ENCODE measurements around the gene RAB6B.

The RAB6B gene

DNA sequence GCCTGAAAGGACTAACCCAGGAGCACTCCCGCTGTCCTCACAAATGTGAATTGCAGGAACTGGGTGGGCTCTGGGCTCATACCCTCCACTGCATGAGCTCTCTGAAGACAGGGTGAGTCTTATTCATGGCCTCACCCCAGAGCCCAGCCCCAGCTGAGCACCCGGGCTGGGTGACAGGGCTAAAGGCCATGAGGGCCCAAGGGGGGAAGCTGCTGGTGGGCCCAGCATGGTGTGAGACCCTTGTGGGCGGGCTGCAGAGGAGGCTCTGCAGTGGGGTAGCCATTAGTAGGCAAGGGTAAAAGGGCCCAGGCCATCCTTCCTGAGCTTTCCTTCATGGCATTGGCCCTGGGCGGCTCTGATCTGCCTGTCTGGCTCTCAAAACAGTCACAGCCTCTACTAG lies 59.7 kb downstream of the RAB6B start:
- DNase-seq (ENCODE audit: low spot score) = no peak

DNA sequence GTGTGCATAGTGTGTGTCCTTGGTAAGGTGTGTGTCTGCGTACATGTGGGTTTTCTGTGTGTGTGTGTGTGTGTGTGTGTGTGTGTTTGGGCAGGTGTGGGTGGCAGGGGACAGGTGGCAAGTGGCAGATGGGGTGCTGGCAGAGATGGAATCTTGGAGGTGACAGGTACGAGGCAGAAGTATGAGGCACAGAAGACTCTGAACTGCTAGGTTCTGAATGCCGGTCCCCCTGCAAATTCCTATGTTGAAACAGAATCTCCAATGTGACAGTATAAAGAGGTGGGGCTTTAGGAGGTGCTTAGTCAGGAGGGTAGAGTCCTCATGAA lies 60.3 kb downstream of the RAB6B start:
- DNase-seq (ENCODE audit: low spot score) = no peak

DNA sequence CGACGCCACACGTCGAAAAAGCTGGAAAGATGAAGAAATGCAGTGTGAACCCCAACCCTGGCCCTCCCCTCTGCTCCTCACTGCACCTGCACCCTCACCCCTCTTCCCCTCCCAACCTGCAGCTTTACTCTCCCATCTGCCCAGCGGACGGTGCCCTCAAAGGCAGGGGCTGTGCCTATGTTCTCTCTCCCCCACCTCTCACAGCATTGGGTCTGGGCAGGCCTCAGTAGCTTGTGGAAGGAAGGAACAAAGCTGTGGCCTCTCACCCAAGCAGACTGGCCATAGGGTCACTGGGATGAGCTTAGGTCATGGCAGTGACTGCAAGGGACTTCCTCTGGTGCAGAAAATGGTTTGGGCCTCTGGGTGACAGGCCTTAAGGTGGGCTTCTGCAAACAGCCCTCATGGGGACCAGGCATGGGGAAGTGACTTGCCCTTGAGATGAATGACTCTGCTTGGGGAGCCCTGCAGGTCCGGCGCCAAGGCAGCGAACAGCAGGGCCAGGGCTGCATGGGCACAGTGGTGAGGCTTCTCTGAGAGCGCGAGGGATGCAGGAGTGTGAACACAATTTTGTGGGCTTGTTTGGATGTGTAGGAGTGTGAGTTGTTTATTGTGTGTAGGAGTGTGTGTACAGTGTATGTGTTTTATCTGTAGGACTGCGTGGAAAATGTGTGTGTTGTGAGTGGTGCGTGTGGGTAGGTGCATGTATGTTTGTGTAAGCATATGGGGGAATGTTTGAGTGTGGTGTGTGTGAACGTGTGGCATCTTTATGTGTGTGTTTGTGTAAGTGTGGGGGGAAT lies 60.9 kb downstream of the RAB6B start:
- no peak for DNase-seq (ENCODE audit: low spot score)

DNA sequence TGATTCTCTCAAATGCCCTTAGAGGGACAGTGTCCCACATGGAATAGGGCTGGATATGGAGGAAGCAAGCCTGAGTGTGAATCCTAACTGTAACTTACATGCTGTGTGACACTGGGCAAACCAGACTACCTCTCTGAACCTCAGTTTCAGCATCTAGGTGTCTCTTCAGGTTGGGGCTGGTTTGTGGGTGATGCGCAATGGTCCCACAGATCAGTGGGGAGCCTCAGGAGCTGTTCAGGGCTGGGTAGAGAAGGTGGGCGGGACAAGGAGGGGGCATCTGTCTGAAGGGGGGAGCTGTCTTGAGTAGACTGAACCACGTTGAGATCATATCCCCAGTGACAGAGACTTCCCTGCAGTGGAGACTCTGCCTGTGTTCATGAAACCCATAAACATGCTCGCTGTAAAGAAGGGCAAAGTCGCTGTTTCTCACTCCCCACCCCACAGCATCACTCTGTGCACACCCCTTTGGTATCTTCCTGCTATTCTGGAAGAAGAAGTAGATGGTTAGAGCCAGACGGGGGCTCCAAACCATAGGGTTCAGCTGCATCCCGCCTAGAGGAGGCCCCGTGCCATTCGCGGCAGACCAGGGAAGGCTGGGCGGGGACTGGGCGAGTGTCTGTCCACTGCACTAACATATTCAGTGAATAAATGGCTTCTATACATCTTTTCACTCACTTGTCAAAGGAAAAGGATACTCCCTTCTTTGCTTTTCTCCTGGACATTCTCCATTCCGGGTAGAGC lies 61.6 kb downstream of the RAB6B start:
- DNase-seq (ENCODE audit: low spot score) = no peak

DNA sequence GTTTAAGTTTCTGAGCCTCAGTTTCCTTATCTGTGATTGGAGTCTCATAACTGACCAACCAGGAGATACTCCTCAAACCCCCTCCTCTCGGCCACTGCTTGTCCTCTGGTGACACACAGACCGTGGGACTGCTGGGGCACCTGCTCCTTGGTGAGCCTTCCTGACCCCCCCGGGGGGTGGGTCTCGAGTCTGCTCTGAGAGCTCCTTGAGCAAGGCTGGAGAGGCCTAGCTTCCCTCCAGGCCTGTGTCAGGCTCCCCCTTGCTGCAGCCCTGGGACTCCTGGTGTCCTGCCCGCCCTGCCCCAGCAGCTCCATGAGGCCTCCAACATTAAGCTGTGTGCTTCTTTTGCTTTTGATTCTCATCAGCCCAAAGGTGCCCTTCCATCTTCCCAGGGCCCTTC lies 62.4 kb downstream of the RAB6B start:
- no peak for DNase-seq (ENCODE audit: low spot score)

DNA sequence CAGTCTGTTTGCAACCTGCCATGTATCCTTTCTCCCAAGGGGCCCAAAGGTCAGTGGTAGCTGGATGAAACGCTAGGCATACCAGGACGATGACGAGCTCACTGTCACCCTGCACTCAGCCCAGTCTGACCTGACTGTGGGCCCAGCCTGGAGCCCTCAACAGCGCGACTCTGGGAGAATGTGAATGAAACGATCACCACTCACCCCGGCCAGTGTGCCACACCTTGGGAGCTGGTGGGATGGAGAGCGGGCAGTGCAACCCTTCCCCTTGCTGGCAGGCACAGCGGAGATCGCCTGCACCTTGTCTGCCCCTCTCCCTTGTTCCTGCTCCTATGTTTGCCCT lies 62.9 kb downstream of the RAB6B start:
- DNase-seq (ENCODE audit: low spot score) = no peak

DNA sequence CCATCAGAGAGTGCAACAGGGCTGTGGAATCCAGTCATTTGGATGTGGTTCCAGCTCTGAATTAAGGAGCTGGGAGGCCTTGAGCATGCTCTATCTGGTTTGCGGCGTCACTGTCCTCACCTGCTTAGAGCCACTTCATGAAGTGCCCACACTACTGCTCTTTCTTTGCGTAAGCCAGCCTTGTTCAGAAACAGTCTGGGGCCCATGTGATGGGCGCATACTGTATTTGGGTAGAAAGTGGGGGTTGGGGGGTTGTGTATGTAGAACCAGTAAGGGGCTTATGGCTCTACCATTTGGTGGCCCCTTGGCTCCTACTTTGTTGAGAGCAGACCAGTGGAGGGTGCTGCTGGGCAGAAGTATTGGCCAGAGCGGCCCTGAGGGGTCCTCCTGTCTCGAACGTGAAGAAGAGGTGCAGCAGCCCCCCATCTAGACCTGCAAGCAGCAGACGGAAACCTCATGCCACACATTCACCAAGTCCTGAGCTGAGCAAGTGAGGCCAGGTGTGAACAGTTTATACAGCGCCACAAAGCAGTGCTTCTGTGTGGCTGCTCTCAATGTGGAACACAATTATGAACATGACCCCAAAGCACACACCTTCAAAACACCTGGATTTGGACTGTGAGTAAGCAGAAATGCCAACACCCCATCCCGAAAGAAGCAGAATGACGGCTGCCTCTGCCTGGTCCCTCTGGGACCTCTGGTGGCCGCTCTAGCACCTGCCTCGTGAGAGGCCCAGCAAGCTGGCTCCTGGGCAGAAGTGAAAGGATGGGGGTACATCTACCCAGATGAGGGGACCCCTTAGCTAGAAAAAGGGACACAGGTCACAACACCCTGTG lies 63.5 kb downstream of the RAB6B start:
- DNase-seq (ENCODE audit: low spot score) = peak; percentile 47

DNA sequence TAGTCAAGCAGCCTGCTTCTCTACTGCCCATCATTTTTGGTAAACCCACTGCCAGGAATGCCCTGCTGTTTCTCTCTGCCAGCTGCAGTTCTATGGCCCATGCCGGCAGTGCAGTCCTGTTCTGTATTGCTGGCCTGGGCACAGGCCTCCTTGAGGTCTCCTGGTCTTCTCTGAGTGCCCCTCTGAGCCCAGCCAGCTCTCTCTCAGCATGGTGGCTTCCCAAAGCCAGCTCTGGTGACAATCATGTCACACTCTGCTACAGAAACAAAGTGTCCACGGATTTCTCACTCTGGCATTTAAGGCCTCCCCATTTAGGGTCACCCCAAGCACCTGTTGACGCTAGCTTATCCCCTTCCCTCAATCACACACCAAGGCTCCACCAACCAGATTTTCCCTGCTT lies 65.6 kb downstream of the RAB6B start:
- DNase-seq (ENCODE audit: low spot score) = no peak

DNA sequence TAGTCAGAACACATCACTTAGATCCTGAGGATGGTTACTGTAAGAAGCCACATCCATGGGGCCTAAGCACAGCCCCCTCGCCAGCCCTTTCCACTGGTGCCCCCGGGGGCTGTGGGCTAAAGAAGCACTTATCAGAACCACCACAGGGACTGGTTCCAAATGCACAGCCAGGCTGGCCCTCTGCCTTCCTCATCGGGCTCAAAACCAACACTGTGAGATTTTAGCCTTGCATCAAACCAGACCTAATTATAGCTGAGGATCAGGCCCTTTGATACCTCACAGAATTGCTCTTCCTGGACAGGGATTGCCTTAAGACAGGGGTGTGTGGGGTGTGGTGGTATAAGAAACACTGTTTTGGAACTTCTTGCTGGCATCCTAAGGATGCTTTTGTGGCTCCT lies 66.4 kb downstream of the RAB6B start:
- no peak for DNase-seq (ENCODE audit: low spot score)

DNA sequence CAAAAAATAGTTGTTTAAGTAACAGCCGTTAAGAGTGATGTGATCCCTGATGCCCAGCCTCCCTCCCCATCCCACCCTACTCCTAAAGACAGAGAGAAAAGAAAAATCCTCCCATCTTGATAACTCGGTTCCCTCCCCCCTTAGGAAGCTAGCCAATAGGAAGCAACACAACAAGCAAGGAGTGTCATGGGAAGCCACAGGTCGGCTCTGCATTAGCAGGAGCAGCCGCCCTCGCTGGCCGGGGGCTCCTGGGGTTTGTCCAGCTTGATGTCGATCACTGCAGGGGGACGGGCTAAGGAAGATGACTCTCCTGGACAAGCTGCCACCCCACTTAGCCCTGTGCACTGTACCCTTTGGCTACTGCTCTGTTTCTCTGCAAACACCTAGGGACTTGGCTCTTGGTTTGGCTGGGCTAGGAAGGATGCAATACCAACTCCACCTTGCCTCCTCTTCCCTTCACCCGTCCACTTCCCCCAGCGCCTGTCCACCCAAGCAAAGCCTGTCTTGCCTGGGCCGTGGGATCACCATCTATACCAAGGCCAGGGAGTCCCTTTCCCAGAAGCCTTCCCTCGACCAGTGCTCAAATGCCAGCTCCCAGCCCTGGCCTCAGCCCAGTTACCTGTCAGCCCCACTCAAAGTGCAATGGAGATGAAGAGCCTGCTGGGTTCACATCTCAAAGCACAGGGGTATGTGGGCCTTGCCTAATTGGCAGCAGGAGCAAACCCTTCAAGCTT lies 66.9 kb downstream of the RAB6B start:
- peak; percentile 62 for DNase-seq (ENCODE audit: low spot score)

DNA sequence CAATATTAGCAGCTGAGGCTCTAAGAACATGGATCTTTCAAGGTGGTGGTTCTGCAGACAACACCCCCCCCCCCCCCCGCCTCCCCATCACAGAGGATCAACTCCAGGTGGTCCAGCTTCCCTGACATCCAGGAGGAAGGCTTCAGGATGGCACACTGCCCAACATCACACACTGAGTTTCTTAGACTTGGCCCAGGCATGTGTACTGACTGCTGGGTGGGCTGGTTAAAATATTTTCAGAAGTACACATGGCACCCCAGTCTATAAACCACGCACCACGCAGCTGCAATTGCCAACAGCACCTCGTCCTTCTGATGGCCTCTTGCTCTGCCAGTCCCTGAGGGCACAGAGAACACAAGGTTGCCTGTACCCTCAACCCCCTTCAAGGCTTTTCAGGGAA lies 68.0 kb downstream of the RAB6B start:
- DNase-seq (ENCODE audit: low spot score) = no peak

DNA sequence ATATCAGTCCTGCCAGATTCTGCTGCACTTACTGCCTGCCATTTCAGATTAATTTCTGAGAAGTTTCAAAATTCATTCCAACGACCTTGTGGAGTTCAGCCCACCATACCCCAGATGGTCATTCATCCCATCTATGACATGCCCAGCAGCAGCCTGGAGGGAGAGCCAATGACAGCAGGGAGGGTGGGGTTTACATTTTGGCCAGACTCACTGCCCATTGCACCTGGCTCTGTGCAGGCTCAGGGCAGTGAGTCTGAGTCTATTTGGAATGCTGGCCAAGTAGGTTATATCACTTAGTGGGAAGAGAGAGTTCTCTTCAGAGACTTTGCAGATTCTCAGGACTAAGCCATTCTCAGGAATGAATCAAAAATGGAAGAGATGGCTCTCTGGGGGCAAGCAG lies 68.5 kb downstream of the RAB6B start:
- DNase-seq (ENCODE audit: low spot score) = no peak

DNA sequence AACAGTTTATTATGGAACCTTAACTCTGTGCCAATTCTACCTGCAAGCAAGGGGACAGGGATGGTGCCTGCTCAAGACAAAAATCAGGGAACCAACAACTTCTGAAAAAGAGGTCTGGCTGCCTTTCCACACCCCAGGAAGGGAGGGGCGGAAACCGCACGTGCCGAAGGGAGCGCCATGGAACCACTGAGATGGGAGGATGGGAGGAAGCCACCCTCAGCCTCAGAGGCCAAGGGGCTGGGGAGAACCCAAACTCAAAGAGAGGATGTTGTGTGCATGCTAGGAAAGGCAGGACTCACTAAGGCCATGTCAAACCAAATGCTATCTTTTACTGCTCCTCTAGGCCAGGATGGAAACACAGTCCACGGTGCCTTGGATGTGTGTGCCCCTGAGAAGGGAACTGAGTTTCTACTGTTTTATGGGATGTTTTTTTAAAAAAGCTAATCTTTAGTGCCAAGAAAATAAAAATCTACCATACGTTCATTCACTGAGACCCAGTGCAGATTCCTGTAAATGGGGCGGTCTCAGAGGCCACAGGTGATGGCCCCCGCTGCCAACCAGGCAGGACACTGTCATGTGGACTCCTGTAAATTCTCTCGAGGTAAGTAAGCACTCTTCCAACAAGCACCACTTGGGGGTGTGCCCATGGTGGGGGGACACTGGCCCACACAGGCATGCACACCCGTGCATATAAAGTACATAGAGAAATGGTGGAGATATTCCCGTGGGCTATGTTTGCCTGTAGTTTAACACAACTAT lies 69.5 kb downstream of the RAB6B start:
- no peak for DNase-seq (ENCODE audit: low spot score)

DNA sequence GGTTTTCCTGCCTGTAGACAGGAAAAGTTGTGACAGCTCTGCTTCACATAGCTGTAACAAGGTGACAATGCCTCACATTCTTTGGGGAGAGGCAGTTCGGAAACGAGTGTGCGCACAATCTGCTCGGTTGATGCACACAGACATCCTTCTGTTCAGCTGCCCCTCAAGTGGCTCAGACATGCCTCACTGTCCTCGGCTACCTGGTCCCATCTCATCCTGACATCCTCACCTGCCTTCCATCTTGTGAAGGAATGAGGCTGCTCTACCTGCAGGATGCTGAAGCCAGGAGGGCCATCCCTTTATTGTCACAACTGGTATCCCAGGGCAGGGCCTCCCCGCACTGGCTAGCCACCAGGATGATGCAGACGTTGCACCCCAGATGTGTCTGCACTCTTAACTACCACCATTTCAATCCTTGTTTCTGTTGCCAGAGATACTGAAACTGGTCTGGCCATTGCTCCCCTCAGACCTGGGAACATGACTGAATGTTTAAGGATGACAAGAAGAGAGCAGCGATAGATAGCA lies 70.7 kb downstream of the RAB6B start:
- DNase-seq (ENCODE audit: low spot score) = no peak

DNA sequence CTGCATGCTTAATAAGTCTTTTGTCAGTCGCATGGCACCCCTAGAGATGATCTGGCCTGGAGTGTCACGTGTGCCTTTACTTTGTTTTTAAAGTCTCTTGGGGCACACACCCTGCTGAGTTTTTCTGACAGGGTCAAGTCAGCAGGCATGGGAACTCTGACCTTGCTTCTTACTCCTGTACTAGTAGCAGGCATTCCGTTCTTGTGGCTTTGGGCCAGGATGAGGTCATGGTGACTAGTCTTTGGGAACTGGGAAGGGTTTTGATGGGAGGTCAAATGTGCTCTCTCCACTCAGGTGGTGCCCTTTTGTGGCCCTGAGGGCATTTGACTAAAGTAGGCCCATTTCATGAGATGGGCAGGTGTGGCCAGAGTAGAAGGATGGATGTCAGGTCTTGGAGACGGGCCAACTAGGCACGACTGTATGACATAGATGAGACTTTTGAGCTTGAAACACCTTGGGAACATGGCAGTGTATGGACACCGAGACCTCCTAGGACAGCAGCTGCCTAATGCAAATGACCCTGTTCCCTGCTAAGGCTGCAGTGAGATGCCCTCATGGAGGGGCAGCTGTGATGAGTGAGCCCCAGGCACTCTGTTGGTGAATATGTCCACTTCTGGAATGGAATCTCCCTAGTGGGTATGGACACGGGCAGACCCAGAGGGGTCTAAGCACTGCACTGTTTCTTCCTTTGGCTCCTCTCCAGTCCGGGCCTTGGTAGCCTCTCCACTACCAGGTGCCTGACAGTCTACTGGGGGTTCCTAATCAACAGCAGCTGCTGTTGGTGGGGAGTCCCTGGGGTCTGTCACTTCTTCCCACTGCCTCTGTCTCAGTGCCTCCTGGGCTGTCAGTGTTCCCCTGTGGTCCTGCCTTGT lies 73.7 kb downstream of the RAB6B start:
- peak; percentile 63 for DNase-seq (ENCODE audit: low spot score)

DNA sequence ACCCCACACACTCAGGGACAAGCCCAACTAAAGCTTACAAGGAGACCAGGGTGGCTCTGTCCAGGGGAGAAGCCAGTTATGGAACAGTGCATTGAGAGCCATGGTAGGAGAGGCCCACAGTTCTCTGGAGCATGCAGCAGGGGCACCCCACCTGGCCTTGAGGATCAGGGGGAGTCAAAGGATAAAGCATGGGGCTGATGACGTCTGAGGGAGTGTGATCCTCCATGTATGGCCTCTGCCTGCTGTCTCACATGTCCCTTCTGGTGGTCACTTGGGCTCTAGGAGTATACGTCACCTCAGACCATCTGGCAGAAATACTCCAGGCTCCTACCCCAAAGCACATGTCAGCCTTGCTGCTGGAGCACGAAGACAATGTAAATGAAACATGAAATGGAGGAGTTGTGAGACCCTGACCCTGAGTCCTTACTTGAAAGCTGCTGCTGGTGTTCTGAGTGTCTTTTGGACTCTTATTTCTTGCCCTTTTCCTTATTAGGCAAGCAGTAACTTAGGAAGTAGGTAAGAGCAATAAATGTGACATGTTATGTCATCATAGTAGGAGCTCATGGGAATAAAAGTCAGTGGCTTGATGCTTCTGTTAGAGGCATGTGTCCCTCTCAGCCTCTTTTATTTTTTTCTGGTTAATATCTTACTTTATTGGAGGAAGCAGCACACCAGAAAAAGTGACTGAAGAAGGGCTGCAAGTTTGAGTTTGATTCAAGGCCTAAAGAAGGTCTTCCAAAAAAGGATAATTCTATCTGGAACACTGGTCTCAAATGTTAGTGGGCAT lies 74.6 kb downstream of the RAB6B start:
- DNase-seq (ENCODE audit: low spot score) = no peak

DNA sequence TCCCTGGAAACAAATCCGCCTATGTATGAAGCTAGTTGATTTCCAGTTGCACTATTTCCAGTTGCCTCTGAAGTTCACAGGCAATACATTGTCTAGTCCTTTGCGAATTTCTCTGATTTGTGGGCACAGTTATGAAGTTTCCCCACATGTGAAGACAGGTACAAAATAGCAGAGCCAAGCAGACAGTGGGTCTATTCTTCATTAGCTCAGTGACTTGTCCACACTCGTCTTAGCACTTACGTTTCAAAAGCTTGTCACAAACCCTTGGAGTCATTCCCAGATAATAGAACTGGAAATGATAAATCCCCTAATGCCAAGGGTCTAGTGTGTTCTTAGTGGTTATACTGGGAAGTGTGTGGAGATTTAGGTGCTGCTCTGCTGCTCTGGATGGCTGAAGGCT lies 75.6 kb downstream of the RAB6B start:
- DNase-seq (ENCODE audit: low spot score) = no peak

DNA sequence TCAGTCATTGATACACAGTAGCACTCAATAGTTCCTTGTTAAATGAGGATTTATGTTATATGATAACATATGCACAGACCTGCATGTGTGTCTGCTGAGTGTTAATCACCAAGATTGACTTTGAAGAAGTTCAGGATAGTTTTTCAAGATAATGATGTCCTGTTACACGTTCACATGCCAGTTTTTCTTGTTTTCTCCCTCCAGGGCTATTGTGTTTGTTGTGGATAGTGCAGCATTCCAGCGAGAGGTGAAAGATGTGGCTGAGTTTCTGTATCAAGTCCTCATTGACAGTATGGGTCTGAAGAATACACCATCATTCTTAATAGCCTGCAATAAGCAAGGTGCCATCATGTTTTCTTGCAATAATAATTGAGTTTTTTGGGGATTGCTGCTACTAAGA lies 80.3 kb downstream of the RAB6B start:
- DNase-seq (ENCODE audit: low spot score) = no peak

DNA sequence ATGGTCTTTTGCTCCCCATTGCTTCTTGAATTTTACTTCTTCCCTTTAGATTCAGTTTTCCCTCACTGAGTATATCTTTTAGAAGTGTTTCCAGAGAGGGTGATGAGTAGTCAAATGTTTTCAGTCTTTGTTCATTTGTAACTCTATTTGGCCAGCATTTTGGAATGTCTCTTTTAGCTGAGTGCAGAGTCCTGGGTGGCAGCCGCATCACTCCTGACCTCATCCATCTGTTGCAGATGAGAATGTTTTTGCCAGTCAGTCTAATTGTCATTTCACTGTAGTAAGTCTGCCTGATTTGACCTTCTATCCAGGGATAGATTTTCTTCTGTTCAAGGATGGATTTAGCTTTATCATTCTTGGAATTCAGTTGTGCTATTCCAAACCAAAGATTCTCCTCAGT lies 82.8 kb downstream of the RAB6B start:
- no peak for DNase-seq (ENCODE audit: low spot score)
